Breast epithelium (tissue), 4 donors: Measurements from ENCODE around the gene SARS2. TPM values are rescaled to one million over a fixed set of nuclear protein-coding genes. Genes with fewer than 3 reads are reported as not detected.
"Not testable (repeated sequence)": the region's sequence is repeated elsewhere in the genome, so short reads cannot be mapped to it uniquely, and the experiment has no call there.

Experiments
- DNase-seq, 2 donors: peaks; one replicate each; pipeline ENCODE4 v3.0.0-alpha.2; 2019; ENCODE audit warnings: low spot score in 2 of 2
- H3K27ac ChIP-seq, 2 donors: fragments of 200-600 bp; sonication (generic) in 1 of 2; one replicate each; pipeline ENCODE4 v1.5.1; 2016 to 2019; ENCODE audit warnings: mild to moderate bottlenecking in 1 of 2
- H3K27me3 ChIP-seq, 2 donors: fragments of 200-600 bp; sonication (generic) in 1 of 2; one replicate each; pipeline versions ENCODE4 v1.5.1 to v1.6.0; 2017 to 2019; ENCODE audit warnings: control low read depth in 1 of 2, mild to moderate bottlenecking in 1 of 2
- H3K36me3 ChIP-seq: fragments of 200-600 bp; one replicate; pipeline ENCODE4 v1.5.1; 2019
- H3K4me1 ChIP-seq, 2 donors: fragments of 200-600 bp; sonication (generic); one replicate each; pipeline ENCODE4 v1.5.1; 2016 to 2019; ENCODE audit warnings: control low read depth in 1 of 2
- H3K4me3 ChIP-seq, 3 donors: fragments of 200-600 bp; sonication (generic); 1 replicate in 2 of 3; 2 replicates in 1 of 3; pipeline ENCODE4 v1.5.1; 2016 to 2019; ENCODE audit warnings: mild to moderate bottlenecking in 3 of 3, moderate library complexity in 2 of 3
- H3K9me3 ChIP-seq, 2 donors: fragments of 200-600 bp; sonication (generic) in 1 of 2; one replicate each; pipeline ENCODE4 v1.5.1; 2016 to 2019; ENCODE audit warnings: control low read depth in 1 of 2
- POLR2A ChIP-seq: fragments of 450-650 bp; IDR thresholded peaks from one replicate; pipeline ENCODE4 v1.6.1; 2016; ENCODE audit warnings: antibody characterized with exemption, mild to moderate bottlenecking, moderate library complexity
- POLR2AphosphoS5 ChIP-seq, 3 donors: sonication (generic); formaldehyde crosslinking; IDR thresholded peaks; one replicate each; pipeline ENCODE4 v1.6.1; 2017; ENCODE audit warnings: antibody characterized with exemption in 3 of 3
- intact Hi-C: fragments of 100-400 bp; cut with DNase I; formaldehyde crosslinking; loops from one replicate; pipeline ENCODE4 v1.15.1; 2023; ENCODE audit warnings: low total_unique reads
- total RNA-seq, 3 donors: library from RNA; depleted of rRNA; stranded (reverse); fragments of >200 nt; gene quantifications; one replicate each; pipeline ENCODE4 v1.1.0, GENCODE V29; 2016
- TF ChIP-seq, protein P1 (sequence below), 3 donors: fragments of 450-650 bp; IDR thresholded peaks; one replicate each; pipeline ENCODE4 v1.5.1; 2016 to 2017; ENCODE audit warnings: antibody characterized with exemption in 3 of 3, mild to moderate bottlenecking in 3 of 3, moderate library complexity in 3 of 3

The SARS2 gene
- total RNA-seq, 3 donors from 2014 or later: 10.9 to 22.6 (median 18.9) TPM

- H3K27me3 ChIP-seq: no peaks in the 10 kb centered on the region
- TF ChIP-seq POLR2AphosphoS5 (IDR thresholded peaks at IDR 0.05) (no peak), POLR2A (no peak)
- TF ChIP-seq, protein P1, sequence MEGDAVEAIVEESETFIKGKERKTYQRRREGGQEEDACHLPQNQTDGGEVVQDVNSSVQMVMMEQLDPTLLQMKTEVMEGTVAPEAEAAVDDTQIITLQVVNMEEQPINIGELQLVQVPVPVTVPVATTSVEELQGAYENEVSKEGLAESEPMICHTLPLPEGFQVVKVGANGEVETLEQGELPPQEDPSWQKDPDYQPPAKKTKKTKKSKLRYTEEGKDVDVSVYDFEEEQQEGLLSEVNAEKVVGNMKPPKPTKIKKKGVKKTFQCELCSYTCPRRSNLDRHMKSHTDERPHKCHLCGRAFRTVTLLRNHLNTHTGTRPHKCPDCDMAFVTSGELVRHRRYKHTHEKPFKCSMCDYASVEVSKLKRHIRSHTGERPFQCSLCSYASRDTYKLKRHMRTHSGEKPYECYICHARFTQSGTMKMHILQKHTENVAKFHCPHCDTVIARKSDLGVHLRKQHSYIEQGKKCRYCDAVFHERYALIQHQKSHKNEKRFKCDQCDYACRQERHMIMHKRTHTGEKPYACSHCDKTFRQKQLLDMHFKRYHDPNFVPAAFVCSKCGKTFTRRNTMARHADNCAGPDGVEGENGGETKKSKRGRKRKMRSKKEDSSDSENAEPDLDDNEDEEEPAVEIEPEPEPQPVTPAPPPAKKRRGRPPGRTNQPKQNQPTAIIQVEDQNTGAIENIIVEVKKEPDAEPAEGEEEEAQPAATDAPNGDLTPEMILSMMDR (IDR thresholded peaks at IDR 0.05): no peak
- H3K4me3 ChIP-seq: no peak overlapping the region
- DNase-seq: peak in 1 of 2 donors; percentile 26
- H3K9me3 ChIP-seq: no peaks in the 10 kb centered on the region
- no peaks in the 10 kb centered on the region for H3K4me1 ChIP-seq
- intact Hi-C loops: no loop called here
- H3K36me3 ChIP-seq: no peaks in the 10 kb centered on the region
- peak overlapping the region in 1 of 2 donors; percentile 40 for H3K27ac ChIP-seq
Measured at GRCh38 chr19:38891771-38892170, 38.8 kb downstream of the SARS2 start.

DNA sequence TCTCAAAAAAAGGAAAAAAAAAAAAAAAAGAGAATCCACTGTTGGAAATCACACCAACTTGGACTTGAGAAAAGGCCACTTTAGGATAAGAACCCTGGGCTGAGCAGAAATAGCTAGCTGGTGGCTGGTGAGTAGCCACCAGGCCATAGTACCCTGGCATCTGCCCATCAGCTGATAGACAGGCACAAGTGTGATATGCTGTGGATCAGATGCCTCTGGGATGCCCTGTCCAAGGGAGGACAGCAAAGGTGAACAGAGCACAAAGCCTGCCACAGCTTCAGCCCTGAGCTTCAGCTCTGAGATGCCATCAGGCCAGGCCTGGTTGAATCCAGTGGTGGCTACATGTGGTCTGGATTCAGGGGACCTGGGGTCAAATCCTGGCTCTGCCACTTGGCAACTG is 39.9 kb downstream of the SARS2 start:
- intact Hi-C loops: no loop called here
- DNase-seq: no peak
- Histone ChIP-seq H3K4me1 (no peaks in the 10 kb centered on the region), H3K27me3 (no peaks in the 10 kb centered on the region), H3K36me3 (no peaks in the 10 kb centered on the region), H3K9me3 (no peaks in the 10 kb centered on the region), H3K27ac (no peak overlapping the region), H3K4me3 (no peak overlapping the region)
- TF ChIP-seq, protein P1 (IDR thresholded peaks at IDR 0.05): no peak
- no peak for TF ChIP-seq POLR2A
- TF ChIP-seq POLR2AphosphoS5 (IDR thresholded peaks at IDR 0.05): no peak

DNA sequence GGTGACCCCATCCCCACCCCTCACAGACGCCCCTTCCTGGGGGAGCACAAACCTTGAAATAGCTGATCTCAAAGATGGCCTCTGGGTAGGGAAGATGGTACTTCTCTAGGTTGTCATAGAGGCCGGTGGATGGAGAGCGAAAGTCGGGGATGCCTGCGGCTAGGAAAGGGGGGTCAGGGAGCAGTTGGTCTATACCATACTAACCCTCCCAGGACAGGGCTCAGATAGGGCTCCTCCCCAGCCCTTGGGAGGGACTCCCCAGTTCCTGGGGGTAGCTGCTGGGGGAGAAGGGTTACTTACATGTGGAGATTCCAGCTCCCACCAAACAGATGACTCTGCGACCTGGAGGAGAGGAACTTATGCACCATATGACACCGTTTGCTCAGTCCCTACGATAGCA is 40.8 kb downstream of the SARS2 start:
- Histone ChIP-seq H3K9me3 (no peaks in the 10 kb centered on the region), H3K27me3 (no peaks in the 10 kb centered on the region), H3K4me3 (no peak overlapping the region), H3K36me3 (no peaks in the 10 kb centered on the region), H3K4me1 (no peaks in the 10 kb centered on the region), H3K27ac (no peak overlapping the region)
- intact Hi-C loops: no loop called here
- no peak for TF ChIP-seq POLR2A
- no peak for TF ChIP-seq POLR2AphosphoS5 (IDR thresholded peaks at IDR 0.05)
- TF ChIP-seq, protein P1 (IDR thresholded peaks at IDR 0.05): no peak
- DNase-seq: no peak

DNA sequence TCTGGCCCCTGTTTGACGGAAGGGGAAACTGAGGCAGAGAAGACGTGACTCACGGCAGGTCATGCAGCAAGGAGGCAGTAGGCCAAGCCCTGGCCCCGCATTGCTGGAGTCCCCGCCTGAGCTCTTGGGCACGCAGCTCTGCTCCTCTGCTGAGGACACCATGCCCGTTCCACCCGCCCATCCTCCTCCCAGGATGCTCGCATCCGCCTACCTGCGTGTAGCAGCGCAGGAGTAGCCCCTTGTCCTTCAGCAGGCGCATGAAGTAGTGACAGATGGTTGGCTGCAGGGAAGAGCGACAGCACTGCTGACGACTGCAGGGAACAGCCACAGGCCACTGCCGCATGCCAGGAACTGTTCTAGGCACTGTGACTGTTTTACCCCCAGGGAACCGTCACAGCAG is 41.7 kb downstream of the SARS2 start:
- intact Hi-C loops: no loop called here
- no peaks in the 10 kb centered on the region for H3K27me3 ChIP-seq
- H3K4me3 ChIP-seq: no peak overlapping the region
- no peak overlapping the region for H3K27ac ChIP-seq
- H3K9me3 ChIP-seq: no peaks in the 10 kb centered on the region
- H3K36me3 ChIP-seq: no peaks in the 10 kb centered on the region
- no peak for DNase-seq
- H3K4me1 ChIP-seq: no peaks in the 10 kb centered on the region
- TF ChIP-seq, protein P1 (IDR thresholded peaks at IDR 0.05): no peak
- TF ChIP-seq POLR2A (no peak), POLR2AphosphoS5 (IDR thresholded peaks at IDR 0.05) (no peak)

DNA sequence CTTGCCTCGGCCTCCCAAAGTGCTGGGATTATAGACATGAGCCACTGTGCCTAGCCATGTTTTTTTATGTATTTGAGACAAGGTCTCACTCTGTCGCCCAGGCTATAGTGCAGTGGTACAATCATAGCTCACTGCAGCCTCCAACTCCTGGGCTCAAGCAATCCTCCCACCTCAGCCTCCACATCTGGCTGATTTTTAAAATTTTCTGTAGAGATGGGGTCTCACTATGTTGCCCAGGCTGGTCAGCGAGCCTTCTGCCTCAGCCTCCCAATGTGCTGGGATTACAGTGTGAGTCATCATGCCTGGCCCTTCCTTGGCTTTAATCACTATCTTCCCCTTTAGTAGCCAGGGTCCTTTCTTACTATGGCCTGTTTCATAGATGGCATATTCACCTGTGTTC is 45.9 kb downstream of the SARS2 start:
- H3K36me3 ChIP-seq, H3K4me3 ChIP-seq, intact Hi-C loops, H3K27me3 ChIP-seq, H3K4me1 ChIP-seq, H3K9me3 ChIP-seq, H3K27ac ChIP-seq, DNase-seq: not testable (repeated sequence)

- H3K4me1 ChIP-seq: no peaks in the 10 kb centered on the region
- no peaks in the 10 kb centered on the region for H3K36me3 ChIP-seq
- no peaks in the 10 kb centered on the region for H3K9me3 ChIP-seq
- TF ChIP-seq POLR2AphosphoS5 (IDR thresholded peaks at IDR 0.05) (no peak), POLR2A (no peak)
- TF ChIP-seq, protein P1 (IDR thresholded peaks at IDR 0.05): no peak
- intact Hi-C loops: no loop called here
- DNase-seq: no peak
- no peak overlapping the region for H3K27ac ChIP-seq
- no peaks in the 10 kb centered on the region for H3K27me3 ChIP-seq
- H3K4me3 ChIP-seq: no peak overlapping the region
Measured at GRCh38 chr19:38883286-38883685, 47.3 kb downstream of the SARS2 start.
